PFSK-1 (cell line): ENCODE results near the gene SULT1B1.

Experiments
- FOXP2 ChIP-seq: optimal IDR thresholded peaks from 2 replicates; pipeline ENCODE3; 2011; ENCODE audit warnings: borderline replicate concordance, control low read depth, inconsistent platforms; ENCODE audit not compliant: insufficient read depth; ENCODE audit errors: extremely low read length, extremely low read depth
- POLR2AphosphoS5 ChIP-seq: IDR thresholded peaks from 2 replicates; pipeline ENCODE4 v1.6.1; 2012; ENCODE audit warnings: low read depth, mild to moderate bottlenecking, control low read depth, low read length, moderate library complexity
- REST ChIP-seq, 2 experiments: IDR thresholded peaks; 2 replicates each; pipeline versions ENCODE4 v1.6.1 to v1.8.0; 2011 to 2012; ENCODE audit warnings: low read depth in 2 of 2, low read length in 2 of 2, control low read depth in 1 of 2, inconsistent platforms in 1 of 2, mild to moderate bottlenecking in 1 of 2, moderate library complexity in 1 of 2; ENCODE audit not compliant: insufficient read depth in 1 of 2
- SIN3A ChIP-seq: IDR thresholded peaks from 2 replicates; pipeline ENCODE4 v1.6.1; 2012; ENCODE audit warnings: mild to moderate bottlenecking, low read length, moderate library complexity, borderline replicate concordance; ENCODE audit not compliant: insufficient read depth
- TAF1 ChIP-seq: IDR thresholded peaks from 2 replicates; pipeline ENCODE4 v1.6.1; 2012; ENCODE audit warnings: low read length, control low read depth, borderline replicate concordance; ENCODE audit not compliant: insufficient read depth

GRCh38 chr4:69773484-69773883 lies 13.1 kb upstream of the SULT1B1 start:
- TF ChIP-seq POLR2AphosphoS5 (no peak), REST (IDR thresholded peaks at IDR 0.05; ENCODE audit: insufficient read depth in 1 of 2, low read depth in 2 of 2, low read length in 2 of 2) (no peak), SIN3A (no peak), TAF1 (no peak), FOXP2 (no peak)
